Measurements from ENCODE around the gene CSNK1G1.

The CSNK1G1 gene

GRCh38 chr15:64256051-64256450 lies 99.9 kb downstream of the CSNK1G1 start:
- in situ Hi-C loops (cut with HindIII; ENCODE audit: low sequenced_read_pairs): no loop called here
- no peak for DNase-seq (ENCODE audit: low read depth, low spot score)
- no peak overlapping the region for H3K4me3 ChIP-seq (ENCODE audit: low read depth, low read length)
- no peak for TF ChIP-seq CTCF (IDR thresholded peaks at IDR 0.05; ENCODE audit: low read depth, low read length)

- no peak overlapping the region for H3K4me3 ChIP-seq (ENCODE audit: low read depth, low read length)
- in situ Hi-C loops (cut with HindIII; ENCODE audit: low sequenced_read_pairs): no loop called here
- DNase-seq (ENCODE audit: low read depth, low spot score): no peak
- no peak for TF ChIP-seq CTCF (IDR thresholded peaks at IDR 0.05; ENCODE audit: low read depth, low read length)
Observed at GRCh38 chr15:64251658-64252057, 104.3 kb downstream of the CSNK1G1 start.

- H3K4me3 ChIP-seq (ENCODE audit: low read depth, low read length): no peak overlapping the region
- in situ Hi-C loops (cut with HindIII; ENCODE audit: low sequenced_read_pairs): no loop called here
- peak; percentile 37 for DNase-seq (ENCODE audit: low read depth, low spot score)
Observed at GRCh38 chr15:64251121-64251520, 104.9 kb downstream of the CSNK1G1 start.

DNA sequence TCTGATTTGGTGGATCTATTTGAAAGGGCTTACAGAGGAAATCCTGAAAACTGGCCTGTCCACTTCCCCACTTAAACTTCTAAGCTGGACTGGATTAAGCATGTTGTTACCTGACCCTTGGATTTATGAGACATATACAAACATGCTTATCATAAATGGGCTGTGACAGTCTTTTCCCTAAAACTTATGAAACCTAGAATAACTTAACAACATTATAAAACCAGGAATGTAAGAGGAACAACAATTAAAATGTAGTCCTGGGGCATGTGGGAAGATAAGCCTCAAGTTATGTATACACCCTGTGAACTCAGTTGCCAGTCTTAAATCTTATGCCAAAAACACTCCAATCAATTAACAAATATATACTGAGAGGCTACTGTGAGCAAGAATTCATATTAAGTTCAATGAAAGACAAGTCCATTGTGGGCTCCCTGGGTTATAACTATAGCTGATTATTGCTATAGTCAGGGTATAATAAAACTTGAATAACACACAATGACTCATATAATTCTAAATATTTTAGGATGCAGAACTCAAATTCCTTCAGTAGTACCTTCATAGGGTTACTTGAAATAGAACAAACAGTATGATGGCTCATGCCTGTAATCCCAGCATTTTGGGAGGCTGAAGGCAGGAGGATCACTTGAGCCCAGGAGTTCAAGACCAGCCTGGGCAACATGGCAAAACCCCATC lies 105.9 kb downstream of the CSNK1G1 start:
- H3K4me3 ChIP-seq (ENCODE audit: low read depth, low read length): no peak overlapping the region
- DNase-seq (ENCODE audit: low read depth, low spot score): peak; percentile 14
- in situ Hi-C loops (cut with HindIII; ENCODE audit: low sequenced_read_pairs): no loop called here
- TF ChIP-seq CTCF (IDR thresholded peaks at IDR 0.05; ENCODE audit: low read depth, low read length): no peak

More at GRCh38 chr15:64251121-64251520, 104.9 kb downstream of the CSNK1G1 start:
- no peak for TF ChIP-seq CTCF (IDR thresholded peaks at IDR 0.05; ENCODE audit: low read depth, low read length)

- no peak for DNase-seq (ENCODE audit: low read depth, low spot score)
- TF ChIP-seq CTCF (IDR thresholded peaks at IDR 0.05; ENCODE audit: low read depth, low read length): no peak
- no peak overlapping the region for H3K4me3 ChIP-seq (ENCODE audit: low read depth, low read length)
- in situ Hi-C loops (cut with HindIII; ENCODE audit: low sequenced_read_pairs): no loop called here
Observed at GRCh38 chr15:64249406-64249805, 106.6 kb downstream of the CSNK1G1 start.

DNA sequence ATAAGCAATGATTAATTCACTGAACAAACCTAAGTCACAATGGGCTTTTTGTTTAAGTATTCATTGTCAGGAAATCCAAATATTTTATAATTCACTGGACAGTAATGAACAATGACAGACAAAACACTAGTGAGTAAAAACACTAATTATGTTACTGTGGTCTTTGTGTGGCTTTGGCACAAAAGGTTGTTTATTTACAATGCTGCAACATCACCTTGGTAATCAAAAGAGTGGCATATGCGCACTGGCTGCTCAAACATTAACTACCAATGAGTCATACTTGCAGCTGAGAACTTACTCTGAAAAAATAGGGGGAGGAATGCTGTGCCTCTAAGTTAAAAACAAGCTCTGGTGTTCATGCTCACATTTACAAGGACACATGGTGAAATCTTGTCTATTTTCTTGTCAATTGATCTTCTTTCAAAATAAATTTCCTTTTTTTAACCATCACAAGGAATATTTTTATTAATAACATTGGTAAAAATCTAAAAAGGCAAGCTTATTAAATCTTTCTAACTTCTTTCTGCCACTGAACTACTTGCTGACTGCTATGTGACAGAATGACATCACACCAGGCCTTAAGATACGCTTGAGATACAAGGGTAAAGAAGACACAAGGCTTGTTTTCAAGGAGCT lies 107.9 kb downstream of the CSNK1G1 start:
- in situ Hi-C loops (cut with HindIII; ENCODE audit: low sequenced_read_pairs): no loop called here
- no peak overlapping the region for H3K4me3 ChIP-seq (ENCODE audit: low read depth, low read length)
- DNase-seq (ENCODE audit: low read depth, low spot score): peak; percentile 92
- TF ChIP-seq CTCF (IDR thresholded peaks at IDR 0.05; ENCODE audit: low read depth, low read length): no peak

Data from astrocyte of the spinal cord (primary cell).